IMR-90 (cell line): ENCODE results near the gene PNPLA5. TPM values are rescaled to one million over a fixed set of nuclear protein-coding genes. Genes with fewer than 3 reads are reported as not detected.

Experiments
- ATAC-seq: fragments of 200-7000 bp; cut with Tn5 transposase; 2 replicates; pipeline ENCODE4 v1.9.1; 2020; ENCODE audit warnings: low read depth, mild to moderate bottlenecking, moderate library complexity
- BruUV-seq: library from RNA; stranded (reverse); fragments of 400-500 nt; replicated peaks from 2 replicates; lab custom pipeline; 2021; lab: Mats Ljungman, UMichigan
- CTCF ChIA-PET: fragments of 300-600 bp; formaldehyde crosslinking; extraction: SDS; loops from one replicate; lab custom pipeline; 2021; ENCODE audit warnings: antibody characterized with exemption; lab: Yijun Ruan, JAX
- POLR2A ChIA-PET: fragments of 300-600 bp; sonication (Branson Sonifier 250); formaldehyde crosslinking; loops from one replicate; lab custom pipeline; 2022; ENCODE audit warnings: antibody characterized with exemption; ENCODE audit not compliant: unreplicated experiment; lab: Charles Lee
- DNase-seq: peaks from one replicate; pipeline ENCODE4 v3.0.0; 2013
- H2AFZ ChIP-seq: replicated peaks from 2 replicates; pipeline ENCODE3; 2013; ENCODE audit warnings: low read length, mild to moderate bottlenecking; ENCODE audit not compliant: poor library complexity
- H2AK5ac ChIP-seq: 2 replicates; pipeline ENCODE4 v1.6.1; 2013; ENCODE audit warnings: low read depth, low read length, inconsistent platforms
- H2AK9ac ChIP-seq: replicated peaks from 2 replicates; pipeline ENCODE3; 2013; ENCODE audit warnings: mild to moderate bottlenecking, low read depth, low read length, moderate library complexity; ENCODE audit not compliant: poor library complexity
- H2BK120ac ChIP-seq: 2 replicates; pipeline ENCODE4 v1.6.1; 2013; ENCODE audit warnings: low read depth, low read length, inconsistent platforms
- H2BK15ac ChIP-seq: 3 replicates; pipeline ENCODE4 v1.6.1; 2013; ENCODE audit warnings: low read depth, low read length, inconsistent platforms
- H2BK20ac ChIP-seq: 2 replicates; pipeline ENCODE4 v1.6.1; 2013; ENCODE audit warnings: low read depth, mild to moderate bottlenecking, inconsistent platforms, low read length, moderate library complexity
- H2BK5ac ChIP-seq: 2 replicates; pipeline ENCODE4 v1.6.1; 2013; ENCODE audit warnings: mild to moderate bottlenecking, low read depth, low read length, inconsistent platforms; ENCODE audit not compliant: poor library complexity, severe bottlenecking
- H3K14ac ChIP-seq: replicated peaks from 2 replicates; pipeline ENCODE4 v1.6.1; 2013; ENCODE audit warnings: low read depth, low read length, inconsistent platforms
- H3K18ac ChIP-seq: 2 replicates; pipeline ENCODE4 v1.6.1; 2013; ENCODE audit warnings: low read depth, low read length, control low read depth
- H3K23ac ChIP-seq: 2 replicates; pipeline ENCODE4 v1.6.1; 2013; ENCODE audit warnings: low read depth, low read length, inconsistent platforms
- H3K27ac ChIP-seq: 2 replicates; pipeline ENCODE4 v1.5.1; 2013; ENCODE audit warnings: mild to moderate bottlenecking, control low read depth, low read length; ENCODE audit not compliant: insufficient read depth
- H3K27me3 ChIP-seq: 2 replicates; pipeline ENCODE4 v1.6.1; 2013; ENCODE audit warnings: low read length; ENCODE audit not compliant: control insufficient read depth, insufficient read depth
- H3K36me3 ChIP-seq: 2 replicates; pipeline ENCODE4 v1.6.1; 2013; ENCODE audit warnings: low read length, mixed read lengths; ENCODE audit not compliant: control insufficient read depth, insufficient read depth
- H3K4ac ChIP-seq: 2 replicates; pipeline ENCODE4 v1.6.1; 2013; ENCODE audit warnings: low read depth, low read length, inconsistent platforms
- H3K4me1 ChIP-seq: 2 replicates; pipeline ENCODE4 v1.6.1; 2013; ENCODE audit warnings: low read length, mixed read lengths; ENCODE audit not compliant: control insufficient read depth, insufficient read depth
- H3K4me2 ChIP-seq: 2 replicates; pipeline ENCODE4 v1.6.1; 2013; ENCODE audit warnings: low read depth, mild to moderate bottlenecking, control low read depth, low read length, moderate library complexity
- H3K4me3 ChIP-seq: 2 replicates; pipeline ENCODE4 v1.5.1; 2013; ENCODE audit warnings: low read depth, mild to moderate bottlenecking, control low read depth, low read length, moderate library complexity; ENCODE audit not compliant: insufficient read depth
- H3K56ac ChIP-seq: 2 replicates; pipeline ENCODE4 v1.6.1; 2013; ENCODE audit warnings: low read length, inconsistent platforms; ENCODE audit not compliant: insufficient read depth; ENCODE audit errors: extremely low read depth
- H3K79me1 ChIP-seq, 2 experiments: 2 replicates each; pipeline ENCODE4 v1.6.1; 2013; ENCODE audit warnings: low read length in 2 of 2, inconsistent platforms in 1 of 2, low read depth in 1 of 2
- H3K9ac ChIP-seq: 2 replicates; pipeline ENCODE4 v1.6.1; 2013; ENCODE audit warnings: low read depth, low read length, control low read depth
- H3K9me1 ChIP-seq: 2 replicates; pipeline ENCODE4 v1.6.1; 2013; ENCODE audit warnings: low read length, inconsistent platforms; ENCODE audit not compliant: insufficient read depth
- H3K9me3 ChIP-seq: 2 replicates; pipeline ENCODE4 v1.6.1; 2013; ENCODE audit warnings: low read length; ENCODE audit not compliant: control insufficient read depth, insufficient read depth
- H4K20me1 ChIP-seq: 2 replicates; pipeline ENCODE4 v1.6.1; 2013; ENCODE audit warnings: low read length, inconsistent platforms; ENCODE audit not compliant: insufficient read depth
- H4K5ac ChIP-seq: 2 replicates; pipeline ENCODE4 v1.6.1; 2013; ENCODE audit warnings: mild to moderate bottlenecking, low read depth, low read length, control low read depth
- H4K8ac ChIP-seq, 2 experiments: 2 replicates each; pipeline ENCODE4 v1.6.1; 2013; ENCODE audit warnings: low read depth in 2 of 2, low read length in 2 of 2, control low read depth in 1 of 2, inconsistent platforms in 1 of 2
- H4K91ac ChIP-seq: 2 replicates; pipeline ENCODE4 v1.6.1; 2013; ENCODE audit warnings: low read depth, low read length, inconsistent platforms; ENCODE audit not compliant: insufficient read depth
- BHLHE40 ChIP-seq: fragments of 150-350 bp; IDR thresholded peaks from 2 replicates; pipeline ENCODE4 v1.6.1; 2016; ENCODE audit warnings: mild to moderate bottlenecking, low read depth, low read length
- CEBPB ChIP-seq: IDR thresholded peaks from 2 replicates; pipeline ENCODE4 v1.6.1; 2012; ENCODE audit warnings: low read depth, low read length, improper control_type of control experiment
- CHD1 ChIP-seq: IDR thresholded peaks from 2 replicates; pipeline ENCODE4 v1.6.1; 2012; ENCODE audit warnings: low read depth, low read length, improper control_type of control experiment
- CTCF ChIP-seq: conservative IDR thresholded peaks from 2 replicates; pipeline ENCODE4 v1.5.1; 2012; ENCODE audit warnings: mild to moderate bottlenecking, low read depth, low read length, improper control_type of control experiment
- ELK1 ChIP-seq: fragments of 150-350 bp; IDR thresholded peaks from 2 replicates; pipeline ENCODE4 v1.6.1; 2016; ENCODE audit warnings: low read depth, mild to moderate bottlenecking, low read length, moderate library complexity, borderline replicate concordance
- FOS ChIP-seq: fragments of 150-350 bp; IDR thresholded peaks from 2 replicates; pipeline ENCODE4 v1.6.1; 2016; ENCODE audit warnings: low read depth, low read length
- MAFK ChIP-seq: IDR thresholded peaks from 2 replicates; pipeline ENCODE4 v1.6.1; 2012; ENCODE audit warnings: low read depth, low read length, improper control_type of control experiment
- MAZ ChIP-seq: IDR thresholded peaks from 2 replicates; pipeline ENCODE4 v1.6.1; 2012; ENCODE audit warnings: low read depth, mild to moderate bottlenecking, low read length, improper control_type of control experiment, moderate library complexity, borderline replicate concordance
- MXI1 ChIP-seq: IDR thresholded peaks from 2 replicates; pipeline ENCODE4 v1.6.1; 2012; ENCODE audit warnings: low read depth, mild to moderate bottlenecking, low read length, moderate library complexity, borderline replicate concordance
- NFE2L2 ChIP-seq: fragments of 150-350 bp; IDR thresholded peaks from 2 replicates; pipeline ENCODE4 v1.6.1; 2016; ENCODE audit warnings: low read depth, mild to moderate bottlenecking, low read length
- POLR2A ChIP-seq: IDR thresholded peaks from 2 replicates; pipeline ENCODE4 v1.6.1; 2012; ENCODE audit warnings: mild to moderate bottlenecking, low read depth, low read length
- RAD21 ChIP-seq: IDR thresholded peaks from 2 replicates; pipeline ENCODE4 v1.6.1; 2012; ENCODE audit warnings: low read length, improper control_type of control experiment
- RCOR1 ChIP-seq: IDR thresholded peaks from 2 replicates; pipeline ENCODE4 v1.6.1; 2012; ENCODE audit warnings: mild to moderate bottlenecking, low read length, improper control_type of control experiment; ENCODE audit not compliant: insufficient replicate concordance
- RFX5 ChIP-seq: IDR thresholded peaks from 2 replicates; pipeline ENCODE4 v1.8.0; 2012; ENCODE audit warnings: low read depth, mild to moderate bottlenecking, low read length, moderate library complexity
- SMC3 ChIP-seq: fragments of 150-350 bp; IDR thresholded peaks from 2 replicates; pipeline ENCODE4 v1.6.1; 2016; ENCODE audit warnings: low read depth, mild to moderate bottlenecking, antibody characterized with exemption, low read length, moderate library complexity
- WGBS, 2 experiments: methylation state at CpG; one replicate each; pipeline versions ENCODE4 v1.1.5 to v1.1.7; 2013; ENCODE audit warnings: missing lambda C conversion rate in 2 of 2; ENCODE audit not compliant: insufficient read length in 1 of 2; ENCODE audit errors: extremely low coverage in 2 of 2; 5-methylcytosine and 5-hydroxymethylcytosine counted together
- dilution Hi-C: fragments of 300-500 bp; cut with HindIII; formaldehyde crosslinking; loops from one replicate; pipeline ENCODE4 v1.14.3; 2018; ENCODE audit warnings: low sequenced_read_pairs; ENCODE audit not compliant: unreplicated experiment
- in situ Hi-C: fragments of 300-500 bp; cut with MboI; formaldehyde crosslinking; loops from 3 replicates; pipeline ENCODE4 v1.14.3; 2019; ENCODE audit warnings: low sequenced_read_pairs, inconsistent platforms, mixed read lengths
- intact Hi-C: fragments of 100-400 bp; cut with micrococcal nuclease; formaldehyde crosslinking; loops from 2 replicates; pipeline ENCODE4 v1.10.0; 2022
- polyA plus RNA-seq, 3 experiments: library from polyadenylated mRNA; depleted of rRNA; stranded (reverse); fragments of >200 nt; gene quantifications; 2 replicates each; pipeline ENCODE4 v1.2.3, GENCODE V29; 2012; ENCODE audit warnings: low replicate concordance in 1 of 3
- total RNA-seq: library from RNA; depleted of rRNA; stranded (reverse); fragments of >200 nt; gene quantifications from 2 replicates; pipeline ENCODE4 v1.2.3, GENCODE V29; 2012
- TF ChIP-seq, protein P1 (sequence below): fragments of 150-350 bp; IDR thresholded peaks from 2 replicates; pipeline ENCODE4 v1.6.1; 2017; ENCODE audit warnings: mild to moderate bottlenecking, antibody characterized with exemption, low read length, low read depth

PNPLA5 gene
- total and polyA plus RNA-seq, 2 of the 4 experiments (the other 2 are of a cell fraction), result 0.18 to 0.44 TPM

DNA sequence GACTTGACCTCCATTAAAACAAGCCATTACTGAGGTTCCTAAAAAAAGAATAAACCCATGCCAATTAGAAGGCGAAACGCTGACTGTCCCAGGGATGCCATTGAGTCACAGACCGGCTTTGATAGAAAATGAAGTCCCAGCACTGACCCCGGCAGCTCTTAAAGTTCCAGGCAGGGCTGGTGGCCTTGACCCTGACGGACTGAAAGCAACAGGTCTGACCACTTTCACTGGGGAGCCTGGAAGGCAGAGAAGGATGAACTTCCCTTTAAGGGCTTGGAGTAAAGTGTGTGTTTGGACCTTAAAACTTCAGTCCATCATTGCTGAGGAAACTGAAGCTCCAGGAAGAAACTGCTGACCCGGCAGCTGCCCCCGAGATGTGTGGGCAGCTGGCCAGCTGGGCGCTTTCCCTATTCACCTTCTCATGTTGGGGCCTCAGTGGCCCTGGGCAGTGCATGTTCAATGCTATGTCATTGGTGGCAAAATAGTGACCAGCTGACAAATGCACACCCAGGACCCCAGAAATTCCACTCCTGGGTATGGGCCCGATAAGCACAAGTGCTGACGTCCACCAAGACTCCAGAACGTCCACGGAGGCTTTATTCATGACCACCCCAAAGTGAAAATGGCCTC is 60.8 kb downstream of the PNPLA5 start:
- in situ Hi-C loops, result no loop called here
- Histone ChIP-seq H4K20me1 (no peaks in the 10 kb centered on the region; the same call in 1 of the 2 replicates), H3K4me3 (no peak overlapping the region), H4K8ac (no peak overlapping the region), H2AK5ac (no peak overlapping the region), H2BK120ac (no peak overlapping the region), H4K91ac (no peak overlapping the region), H3K9ac (no peak overlapping the region), H3K79me1 (no peaks in the 10 kb centered on the region), H3K56ac (no peak overlapping the region), H3K36me3 (peaks cover 2% of the 10 kb centered on the region; the same call in 1 of the 2 replicates), H2AFZ (no peak overlapping the region), H2BK15ac (no peak overlapping the region), H3K9me3 (no peaks in the 10 kb centered on the region), H3K9me1 (peaks cover 13% of the 10 kb centered on the region), H3K14ac (no peak overlapping the region), H2BK5ac (no peak overlapping the region), H3K4ac (no peak overlapping the region), H2AK9ac (no peak overlapping the region), H4K5ac (no peak overlapping the region), H2BK20ac (no peak overlapping the region), H3K18ac (no peak overlapping the region), H3K4me2 (no peak overlapping the region), H3K23ac (no peak overlapping the region), H3K27ac (no peak overlapping the region), H3K27me3 (no peaks in the 10 kb centered on the region; the same call in 1 of the 2 replicates), H3K4me1 (peaks cover 42% of the 10 kb centered on the region)
- WGBS, 2 experiments, result 79% methylated on average over 10 of the region's 12 CpGs; no CpG with 5 or more reads in 1 of the 2 experiments
- dilution Hi-C loops, result no loop called here
- no peak for DNase-seq
- ATAC-seq, result no peak
- BruUV-seq, result no TSS peak
- POLR2A ChIA-PET, result no interaction called here
- CTCF ChIA-PET, result no interaction called here
- intact Hi-C loops, result no loop called here
- TF ChIP-seq MAFK (no peak), BHLHE40 (no peak), SMC3 (no peak), RFX5 (no peak), RCOR1 (no peak), MXI1 (no peak), NFE2L2 (no peak), RAD21 (no peak), POLR2A (no peak), CTCF (no peak), MAZ (no peak), CEBPB (no peak), ELK1 (no peak), FOS (no peak), CHD1 (no peak)
- TF ChIP-seq, protein P1, sequence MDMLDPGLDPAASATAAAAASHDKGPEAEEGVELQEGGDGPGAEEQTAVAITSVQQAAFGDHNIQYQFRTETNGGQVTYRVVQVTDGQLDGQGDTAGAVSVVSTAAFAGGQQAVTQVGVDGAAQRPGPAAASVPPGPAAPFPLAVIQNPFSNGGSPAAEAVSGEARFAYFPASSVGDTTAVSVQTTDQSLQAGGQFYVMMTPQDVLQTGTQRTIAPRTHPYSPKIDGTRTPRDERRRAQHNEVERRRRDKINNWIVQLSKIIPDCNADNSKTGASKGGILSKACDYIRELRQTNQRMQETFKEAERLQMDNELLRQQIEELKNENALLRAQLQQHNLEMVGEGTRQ, result no peak
